PC-9 (cell line): ENCODE measurements around the gene ITM2B. TPM values are rescaled to one million over a fixed set of nuclear protein-coding genes. Genes with fewer than 3 reads are reported as not detected.

Experiments used
- BruUV-seq: library from RNA; stranded (reverse); fragments of 400-500 nt; replicated peaks from 2 replicates; lab custom pipeline; 2021; lab: Mats Ljungman, UMichigan
- CTCF ChIA-PET: fragments of 300-600 bp; sonication (Branson Sonifier 250); formaldehyde crosslinking; loops from one replicate; lab custom pipeline; 2022; ENCODE audit warnings: antibody characterized with exemption; lab: Charles Lee
- POLR2A ChIA-PET: fragments of 300-600 bp; sonication (Branson Sonifier 250); formaldehyde crosslinking; loops from one replicate; lab custom pipeline; 2022; ENCODE audit warnings: antibody characterized with exemption; ENCODE audit not compliant: unreplicated experiment; lab: Charles Lee
- DNase-seq, 2 experiments: peaks; one replicate each; pipeline versions ENCODE4 v3.0.0 to v3.0.0-alpha.2; 2015 to 2022; ENCODE audit warnings: mixed read lengths in 1 of 2
- H2AFZ ChIP-seq: fragments of 200-600 bp; sonication (generic); 2 replicates; pipeline ENCODE4 v1.8.1; 2017; ENCODE audit warnings: antibody characterized with exemption
- H3F3A ChIP-seq: fragments of 200-600 bp; sonication (generic); 2 replicates; pipeline ENCODE4 v1.8.1; 2017; ENCODE audit warnings: antibody characterized with exemption, mild to moderate bottlenecking, low read depth; ENCODE audit not compliant: insufficient read depth
- H3K27ac ChIP-seq: fragments of 200-600 bp; sonication (generic); 2 replicates; pipeline ENCODE4 v1.6.1; 2016; ENCODE audit warnings: mixed run types
- H3K27me3 ChIP-seq: fragments of 200-600 bp; sonication (generic); 2 replicates; pipeline ENCODE4 v1.6.1; 2016; ENCODE audit warnings: low read depth, mixed run types; ENCODE audit not compliant: insufficient read depth
- H3K36me3 ChIP-seq: fragments of 200-600 bp; sonication (generic); 2 replicates; pipeline ENCODE4 v1.6.1; 2016; ENCODE audit warnings: low read depth, mixed run types
- H3K4me1 ChIP-seq: fragments of 200-600 bp; sonication (generic); replicated peaks from 2 replicates; pipeline ENCODE4 v1.6.1; 2016; ENCODE audit warnings: mixed run types; ENCODE audit not compliant: insufficient read depth
- H3K4me2 ChIP-seq: fragments of 200-600 bp; sonication (generic); 2 replicates; pipeline ENCODE4 v1.6.1; 2017; ENCODE audit warnings: mixed run types
- H3K4me3 ChIP-seq: fragments of 200-600 bp; sonication (generic); 2 replicates; pipeline ENCODE4 v1.6.1; 2016; ENCODE audit warnings: mixed run types
- H3K79me2 ChIP-seq: fragments of 200-600 bp; sonication (generic); 2 replicates; pipeline ENCODE4 v1.6.1; 2017; ENCODE audit warnings: low read depth, mixed run types
- H3K9me2 ChIP-seq: fragments of 200-600 bp; sonication (generic); 2 replicates; pipeline ENCODE4 v1.8.1; 2017; ENCODE audit warnings: mild to moderate bottlenecking; ENCODE audit not compliant: insufficient read depth
- H3K9me3 ChIP-seq: fragments of 200-600 bp; sonication (generic); 2 replicates; pipeline ENCODE4 v1.8.1; 2016; ENCODE audit warnings: low read depth; ENCODE audit not compliant: insufficient read depth
- H4K20me1 ChIP-seq: fragments of 200-600 bp; sonication (generic); 2 replicates; pipeline ENCODE4 v1.8.1; 2017; ENCODE audit not compliant: insufficient read depth
- CTCF ChIP-seq: fragments of 200-600 bp; sonication (generic); conservative IDR thresholded peaks from 2 replicates; pipeline ENCODE4 v1.6.1; 2017; ENCODE audit warnings: mixed run types, antibody characterized with exemption, mild to moderate bottlenecking, moderate library complexity
- EZH2 ChIP-seq: fragments of 200-600 bp; sonication (generic); IDR thresholded peaks from 2 replicates; pipeline ENCODE4 v1.8.0; 2017; ENCODE audit warnings: antibody characterized with exemption, low read depth
- intact Hi-C: fragments of 100-400 bp; cut with micrococcal nuclease; formaldehyde crosslinking; loops from one replicate; pipeline ENCODE4 v1.10.0; 2022; ENCODE audit not compliant: unreplicated experiment
- total RNA-seq: library from RNA; stranded (reverse); gene quantifications from 2 replicates; pipeline ENCODE4 v1.2.3, GENCODE V29; 2021

Gene ITM2B
- total RNA-seq, 1 experiment from 2014 or later: 155 TPM

- no peaks in the 10 kb centered on the region for H3K9me3 ChIP-seq
- no peaks in the 10 kb centered on the region for H3K9me2 ChIP-seq
- H2AFZ ChIP-seq: no peak overlapping the region
- CTCF ChIA-PET: no interaction called here
- BruUV-seq: no TSS peak
- no peaks in the 10 kb centered on the region for H3K27me3 ChIP-seq
- no peaks in the 10 kb centered on the region for H3F3A ChIP-seq
- H3K4me2 ChIP-seq: no peak overlapping the region
- intact Hi-C loops: no loop called here
- H4K20me1 ChIP-seq: no peaks in the 10 kb centered on the region
- POLR2A ChIA-PET: no interaction called here
- H3K79me2 ChIP-seq: no peaks in the 10 kb centered on the region
- no peak overlapping the region for H3K27ac ChIP-seq
- no peaks in the 10 kb centered on the region for H3K4me1 ChIP-seq
- DNase-seq: no peak
- TF ChIP-seq CTCF (no peak), EZH2 (no peak)
- H3K4me3 ChIP-seq: no peak overlapping the region
- no peaks in the 10 kb centered on the region for H3K36me3 ChIP-seq
Measured at GRCh38 chr13:48186722-48187121, 46.3 kb upstream of the ITM2B start.

GRCh38 chr13:48188131-48188530, 44.9 kb upstream of the ITM2B start:
- intact Hi-C loops: no loop called here
- POLR2A ChIA-PET: no interaction called here
- H3F3A ChIP-seq: no peaks in the 10 kb centered on the region
- H3K36me3 ChIP-seq: no peaks in the 10 kb centered on the region
- H3K4me3 ChIP-seq: no peak overlapping the region
- H3K79me2 ChIP-seq: no peaks in the 10 kb centered on the region
- TF ChIP-seq EZH2 (no peak), CTCF (no peak)
- no peaks in the 10 kb centered on the region for H3K4me1 ChIP-seq
- no peak overlapping the region for H2AFZ ChIP-seq
- no peak overlapping the region for H3K27ac ChIP-seq
- no TSS peak for BruUV-seq
- H3K9me2 ChIP-seq: no peaks in the 10 kb centered on the region
- no peaks in the 10 kb centered on the region for H4K20me1 ChIP-seq
- DNase-seq: no peak
- CTCF ChIA-PET: no interaction called here
- no peak overlapping the region for H3K4me2 ChIP-seq
- H3K27me3 ChIP-seq: no peaks in the 10 kb centered on the region
- H3K9me3 ChIP-seq: no peaks in the 10 kb centered on the region

GRCh38 chr13:48188601-48189000, 44.4 kb upstream of the ITM2B start:
- Histone ChIP-seq H3K9me3 (no peaks in the 10 kb centered on the region), H2AFZ (no peak overlapping the region), H3K27me3 (no peaks in the 10 kb centered on the region), H3K9me2 (no peaks in the 10 kb centered on the region), H3K4me3 (no peak overlapping the region), H3F3A (no peaks in the 10 kb centered on the region), H3K36me3 (no peaks in the 10 kb centered on the region), H3K4me1 (no peaks in the 10 kb centered on the region), H4K20me1 (no peaks in the 10 kb centered on the region), H3K79me2 (no peaks in the 10 kb centered on the region), H3K27ac (no peak overlapping the region), H3K4me2 (no peak overlapping the region)
- TF ChIP-seq CTCF: no peak
- no peak for TF ChIP-seq EZH2
- no peak for DNase-seq
- CTCF ChIA-PET: no interaction called here
- POLR2A ChIA-PET: no interaction called here
- intact Hi-C loops: no loop called here
- no TSS peak for BruUV-seq
